Activated CD8-positive, alpha-beta memory T cell treated with anti-CD3 and anti-CD28 coated beads, Interleukin-2, amount 50 U/mL, for 48 hours (primary cell): ENCODE measurements around the gene PLD4.
"Not testable (repeated sequence)": the region's sequence is repeated elsewhere in the genome, so short reads cannot be mapped to it uniquely, and the experiment has no call there.

ENCODE experiments used
- DNase-seq: peaks from one replicate; pipeline ENCODE4 v3.0.0-alpha.2; 2020

PLD4 gene

DNA sequence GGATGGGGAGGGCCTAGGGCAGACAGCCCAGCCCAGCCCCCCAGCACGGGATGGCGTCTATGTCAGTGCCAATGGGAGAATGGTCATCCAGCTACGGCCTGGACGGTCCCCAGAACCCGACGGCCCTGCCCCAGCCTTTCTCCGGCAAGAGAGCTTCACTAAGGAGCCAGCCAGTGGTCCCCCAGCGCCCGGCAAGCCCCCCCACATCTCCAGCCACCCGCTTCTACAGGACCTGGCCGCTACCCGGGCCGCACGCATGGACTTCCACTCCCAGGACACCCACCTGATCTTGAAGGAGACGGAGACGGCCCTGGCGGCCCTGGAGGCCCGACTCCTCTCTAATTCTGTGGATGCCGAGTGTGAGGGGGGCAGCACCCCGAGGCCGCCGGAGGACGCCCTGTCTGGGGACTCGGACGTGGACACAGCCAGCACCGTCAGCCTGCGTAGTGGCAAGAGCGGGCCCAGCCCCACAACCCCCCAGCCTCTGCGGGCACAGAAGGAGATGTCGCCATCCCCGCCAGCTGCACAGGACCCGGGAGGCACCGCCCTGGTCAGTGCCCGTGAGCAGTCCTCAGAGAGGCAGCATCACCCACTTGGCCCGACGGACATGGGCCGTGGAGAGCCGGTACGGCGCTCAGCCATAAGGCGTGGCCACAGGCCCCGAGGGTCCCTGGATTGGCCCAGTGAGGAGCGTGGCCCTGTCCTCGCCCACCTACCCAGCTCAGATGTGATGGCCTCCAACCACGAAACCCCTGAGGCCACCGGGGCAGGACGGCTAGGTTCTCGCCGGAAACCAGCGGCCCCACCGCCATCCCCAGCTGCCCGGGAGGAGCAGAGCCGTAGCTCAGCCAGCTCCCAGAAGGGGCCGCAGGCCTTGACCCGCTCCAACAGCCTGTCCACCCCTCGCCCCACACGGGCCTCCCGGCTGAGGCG, 37.7 kb upstream of the PLD4 start:
- DNase-seq, result no peak

DNA sequence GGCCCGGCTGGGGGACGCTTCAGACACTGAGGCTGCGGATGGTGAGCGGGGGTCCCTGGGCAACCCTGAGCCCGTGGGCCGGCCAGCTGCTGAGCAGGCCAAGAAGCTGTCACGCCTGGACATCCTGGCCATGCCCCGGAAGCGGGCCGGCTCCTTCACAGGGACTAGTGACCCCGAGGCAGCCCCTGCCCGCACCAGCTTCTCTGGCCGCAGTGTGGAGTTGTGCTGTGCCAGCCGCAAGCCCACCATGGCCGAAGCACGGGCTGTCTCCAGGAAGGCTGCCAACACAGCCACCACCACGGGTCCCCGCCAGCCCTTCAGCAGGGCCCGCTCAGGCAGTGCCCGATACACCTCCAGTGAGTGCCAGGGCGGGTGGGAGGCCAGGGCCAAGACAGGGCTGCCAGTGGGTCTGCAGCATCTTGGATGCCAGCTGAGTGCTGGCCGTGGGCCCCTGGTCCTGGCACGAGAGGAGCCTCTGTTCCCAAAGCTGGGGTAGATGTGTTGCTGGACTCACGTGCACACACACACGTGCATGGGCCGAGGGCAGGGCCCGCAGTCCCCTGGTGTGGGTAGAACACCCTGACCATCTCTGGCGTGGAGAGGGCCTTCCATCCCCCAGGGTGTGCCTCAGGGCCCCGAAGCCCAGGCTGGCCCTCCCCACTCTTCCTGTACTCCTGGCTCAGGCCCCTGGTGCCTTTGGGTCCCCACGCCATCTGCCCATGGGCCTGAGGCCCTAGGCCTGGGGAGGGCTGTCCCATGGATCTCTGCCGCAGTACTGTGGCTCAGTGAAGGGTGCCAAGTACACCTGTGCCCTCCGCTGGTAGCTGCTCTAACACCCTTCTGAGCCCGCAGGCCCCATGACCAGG, 36.8 kb upstream of the PLD4 start:
- no peak for DNase-seq

DNA sequence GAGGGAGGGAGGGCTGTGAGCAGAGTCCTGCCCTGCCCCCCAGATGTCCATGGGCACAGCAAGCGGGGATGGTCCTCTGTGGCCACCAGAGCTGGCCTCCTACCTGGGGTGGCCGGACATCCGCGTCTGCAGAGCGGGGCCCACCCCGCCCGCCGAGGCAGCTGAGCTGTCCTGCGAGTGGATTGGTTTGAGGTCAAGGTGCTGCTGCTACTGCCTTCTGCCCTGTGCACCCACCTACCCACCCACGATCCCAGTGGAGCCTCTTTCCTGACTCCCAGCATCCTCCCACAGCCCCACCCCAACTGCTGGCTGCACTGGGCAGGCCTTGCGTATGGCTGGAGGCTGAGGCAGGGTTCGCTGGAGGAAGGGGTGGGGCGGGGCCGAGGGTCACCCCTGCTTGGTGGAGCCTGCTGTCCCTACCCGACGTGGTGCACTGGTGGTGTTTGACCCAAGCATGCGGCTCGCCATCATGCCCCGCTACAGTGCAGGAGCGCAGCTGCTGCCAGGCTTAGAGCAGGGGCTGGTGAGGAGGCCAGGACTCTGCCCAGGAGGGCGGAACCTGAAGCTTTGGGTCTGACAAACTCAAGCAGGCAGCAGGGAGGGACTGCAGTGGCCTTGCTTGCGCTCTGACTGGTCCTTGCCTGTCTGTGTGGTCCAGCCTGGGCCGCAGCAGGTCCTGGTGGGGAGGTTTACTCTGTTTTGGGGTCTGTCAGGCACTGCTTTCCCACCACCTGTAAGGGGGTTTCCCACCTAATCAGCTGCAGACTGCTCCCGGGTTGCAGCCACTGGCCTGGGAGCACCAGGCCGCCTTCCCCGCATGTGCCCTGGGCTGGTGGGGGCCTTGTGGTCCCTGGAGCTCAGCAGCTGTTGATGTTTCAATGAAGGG, 35.9 kb upstream of the PLD4 start:
- DNase-seq, result no peak

DNA sequence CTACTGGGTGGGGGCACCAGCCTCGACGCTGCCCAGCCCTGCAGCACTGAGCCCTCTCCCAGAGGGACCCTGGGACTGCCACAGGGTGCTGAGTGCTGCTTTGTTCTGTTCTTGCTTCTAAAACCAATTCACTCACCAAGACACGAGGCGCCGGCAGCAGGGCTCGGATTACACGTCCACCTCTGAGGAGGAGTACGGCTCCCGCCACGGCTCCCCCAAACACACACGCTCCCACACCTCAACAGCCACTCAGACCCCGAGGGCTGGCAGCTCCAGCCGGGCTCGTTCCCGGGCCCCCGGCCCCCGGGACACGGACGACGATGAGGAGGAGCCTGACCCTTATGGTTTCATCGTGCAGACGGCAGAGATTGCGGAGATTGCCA, 35.3 kb upstream of the PLD4 start:
- no peak for DNase-seq

DNA sequence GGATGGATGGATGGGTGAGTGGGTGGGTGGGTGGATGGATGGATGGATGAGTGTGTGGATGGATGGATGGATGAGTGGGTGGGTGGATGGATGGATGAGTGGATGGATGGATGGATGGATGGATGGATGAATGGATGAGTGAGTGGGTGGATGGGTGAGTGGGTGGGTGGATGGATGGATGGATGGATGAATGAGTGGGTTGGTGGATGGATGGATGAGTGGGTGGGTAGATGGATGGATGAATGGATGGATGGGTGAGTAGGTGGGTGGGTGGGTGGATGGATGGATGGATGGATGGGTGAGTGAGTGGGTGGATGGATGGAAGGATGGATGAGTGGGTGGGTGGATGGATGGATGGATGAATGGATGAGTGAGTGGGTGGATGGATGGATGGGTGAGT, 34.4 kb upstream of the PLD4 start:
- not testable (repeated sequence) for DNase-seq

DNA sequence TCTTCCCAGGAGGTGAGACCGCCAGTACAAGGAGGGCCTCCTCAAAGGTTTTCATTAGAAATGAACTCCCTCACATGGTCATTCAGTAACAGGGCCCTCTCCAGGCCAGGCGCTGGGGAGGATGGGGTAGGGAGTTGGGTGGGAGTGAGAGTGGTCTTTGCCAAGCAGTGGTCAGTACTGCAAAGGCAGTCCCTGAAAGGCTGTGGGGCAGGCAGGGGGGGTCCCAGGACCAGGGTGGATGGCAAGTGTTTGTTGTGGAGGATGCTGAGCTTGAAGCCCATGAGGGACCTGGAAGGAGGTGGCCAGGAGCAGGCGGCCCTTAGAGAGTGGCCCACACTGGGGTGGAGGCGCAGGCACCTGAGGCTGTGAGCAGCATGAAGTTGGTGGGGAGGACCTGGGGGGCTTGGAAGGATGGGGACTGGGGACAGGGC, 33.5 kb upstream of the PLD4 start:
- no peak for DNase-seq

DNA sequence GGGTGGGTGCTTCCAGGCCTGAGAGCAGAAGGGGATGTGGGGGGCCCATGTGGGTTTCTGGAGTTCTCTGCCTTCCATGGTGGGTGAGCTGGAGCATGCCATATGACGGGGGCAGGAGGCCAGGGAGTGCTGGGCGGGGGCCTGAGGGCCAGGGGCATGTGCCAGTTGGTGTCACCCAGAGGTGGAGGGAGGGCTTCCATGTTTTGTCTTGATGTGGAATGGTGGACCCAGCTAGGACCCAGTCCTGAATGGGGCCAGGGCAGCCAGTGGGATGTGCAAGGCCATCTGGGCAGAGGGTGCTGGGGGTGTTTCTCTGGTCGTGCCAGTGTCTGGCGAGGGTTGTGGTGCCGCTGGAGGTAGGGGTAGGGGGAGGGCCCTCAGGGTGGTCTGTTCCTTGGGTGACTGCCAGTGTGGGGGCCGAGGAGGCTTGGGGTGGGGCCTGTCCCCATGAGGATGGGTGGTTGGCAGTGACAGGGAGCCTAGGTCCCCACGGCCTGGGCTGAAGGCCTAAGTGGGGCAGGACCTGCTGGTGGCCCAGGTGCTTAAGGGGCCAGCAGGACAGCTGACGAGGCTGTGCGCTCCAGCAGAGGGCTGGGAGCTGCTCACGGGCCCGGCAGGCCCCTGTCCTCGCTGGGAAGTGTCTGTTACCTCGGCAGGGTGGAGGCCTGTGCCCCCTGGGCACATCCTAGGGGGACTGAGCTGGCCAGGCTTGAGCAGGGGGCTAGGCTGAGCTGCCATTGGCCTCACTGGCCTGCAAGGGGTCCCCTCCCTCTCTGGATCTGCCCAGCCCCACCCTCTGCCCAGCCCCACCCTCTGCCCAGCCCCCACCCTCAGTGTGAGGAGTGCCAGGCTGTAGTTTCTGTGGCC, 32.8 kb upstream of the PLD4 start:
- DNase-seq, result no peak

DNA sequence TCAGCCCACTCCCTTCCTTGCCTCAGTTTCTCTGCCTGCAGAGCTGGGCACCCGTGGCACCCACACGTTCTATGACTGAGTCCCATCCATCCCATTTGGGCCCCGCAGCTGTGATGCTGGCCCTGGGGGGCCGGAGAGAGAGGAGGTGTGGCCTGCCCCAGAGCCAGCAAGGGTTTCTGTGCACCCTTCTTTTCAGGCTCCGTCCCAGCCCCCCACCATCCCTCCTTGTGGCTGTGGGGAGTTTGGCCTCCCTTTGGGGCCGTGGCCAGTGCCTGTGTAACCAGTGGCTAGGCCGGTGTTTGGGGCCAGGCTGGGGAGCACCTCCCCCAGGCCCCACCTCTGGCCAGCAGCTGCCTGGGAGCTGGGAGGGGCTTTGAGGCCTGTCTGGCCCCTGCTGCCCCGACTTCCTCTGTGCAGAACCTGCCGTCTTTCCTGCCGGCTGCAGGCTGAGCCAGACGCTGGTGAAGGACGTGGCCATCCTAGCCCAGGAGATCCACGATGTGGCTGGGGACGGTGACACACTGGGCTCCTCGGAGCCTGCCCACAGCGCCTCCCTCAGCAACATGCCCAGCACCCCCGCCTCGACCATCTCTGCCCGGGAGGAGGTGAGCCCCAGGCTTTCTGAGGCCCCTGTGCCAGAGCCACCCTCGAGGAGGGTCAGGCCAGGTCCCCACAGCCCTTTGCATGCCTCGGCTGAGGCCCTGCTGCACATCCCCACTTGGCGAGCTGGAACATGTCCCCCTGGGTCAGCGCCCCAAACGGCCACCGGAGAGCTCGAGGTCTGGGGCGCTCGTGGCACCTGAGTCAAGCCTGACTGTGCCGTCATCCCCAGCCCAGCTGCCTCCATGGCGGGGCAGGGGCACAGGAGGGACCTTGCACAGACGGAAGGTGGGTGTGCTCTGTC, 31.9 kb upstream of the PLD4 start:
- no peak for DNase-seq

DNA sequence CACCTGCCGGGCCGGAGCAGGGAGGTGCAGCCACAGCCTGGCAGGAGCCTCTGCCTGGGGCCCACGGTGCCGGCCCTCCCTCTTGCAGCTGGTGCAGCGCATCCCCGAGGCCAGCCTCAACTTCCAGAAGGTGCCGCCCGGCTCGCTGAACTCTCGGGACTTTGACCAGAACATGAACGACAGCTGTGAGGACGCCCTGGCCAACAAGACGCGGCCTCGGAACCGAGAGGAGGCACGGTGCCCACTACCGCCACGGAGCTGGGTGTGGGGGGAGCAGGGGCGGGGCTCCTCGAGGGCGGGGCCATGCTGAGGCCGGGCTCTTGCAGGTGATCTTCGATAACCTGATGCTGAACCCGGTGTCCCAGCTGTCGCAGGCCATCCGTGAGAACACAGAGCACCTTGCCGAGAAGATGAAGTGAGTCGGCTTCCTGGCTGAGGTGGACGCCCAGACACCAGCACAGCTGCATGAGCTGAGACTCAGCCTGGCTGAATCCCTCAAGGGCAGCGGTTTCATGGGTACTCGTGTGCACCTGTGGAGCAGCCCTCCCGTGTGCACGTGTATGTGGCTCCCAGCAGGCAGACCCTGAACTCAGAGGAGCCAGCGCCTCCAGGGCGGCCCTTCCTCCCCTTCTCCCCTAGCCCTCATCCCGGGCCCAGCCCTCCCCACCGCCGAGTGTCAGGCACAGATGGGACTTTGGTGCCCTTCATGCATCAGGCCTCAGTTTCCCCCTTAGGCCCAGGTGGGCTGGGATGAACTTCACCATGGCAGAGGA, 31.1 kb upstream of the PLD4 start:
- no peak for DNase-seq

DNA sequence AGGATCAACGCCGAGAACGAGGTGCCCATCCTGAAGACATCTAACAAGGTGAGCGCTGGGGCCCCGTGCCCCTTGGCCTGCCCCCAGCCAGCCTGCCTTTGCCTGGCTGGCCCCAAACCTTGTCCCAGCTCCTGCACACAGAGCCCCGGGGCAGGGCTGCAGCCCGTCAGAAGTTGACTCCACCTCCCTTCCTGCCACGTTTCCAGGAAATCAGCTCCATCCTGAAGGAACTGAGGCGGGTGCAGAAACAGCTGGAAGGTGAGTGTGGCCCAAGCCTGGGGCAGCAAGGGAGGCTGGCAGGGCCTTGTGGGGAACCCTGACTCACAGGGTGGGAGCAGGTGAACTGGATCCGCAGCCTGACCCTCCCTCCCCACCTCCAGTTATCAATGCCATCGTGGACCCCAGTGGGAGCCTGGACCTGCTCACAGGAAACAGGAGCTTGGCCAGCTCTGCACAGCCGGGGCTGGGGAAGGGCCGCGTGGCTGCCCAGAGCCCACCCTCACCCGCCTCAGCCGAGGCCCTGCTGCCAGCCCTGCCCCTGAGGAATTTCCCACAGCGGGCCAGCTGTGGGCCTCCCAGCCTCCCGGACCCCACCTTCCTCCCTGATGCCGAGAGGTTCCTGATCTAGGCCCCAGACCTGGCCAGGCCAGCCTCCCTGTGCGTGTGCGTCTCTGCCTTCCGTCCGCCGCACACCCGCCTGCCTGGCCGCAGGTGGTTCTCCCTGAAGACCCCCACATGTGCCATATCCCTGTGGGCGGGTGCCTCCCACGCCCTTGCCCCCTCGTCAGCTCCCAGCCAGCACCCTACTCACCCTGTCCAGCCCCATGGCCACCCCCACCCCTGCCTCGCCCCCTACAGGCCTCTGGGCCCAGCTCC, 30.1 kb upstream of the PLD4 start:
- no peak for DNase-seq

DNA sequence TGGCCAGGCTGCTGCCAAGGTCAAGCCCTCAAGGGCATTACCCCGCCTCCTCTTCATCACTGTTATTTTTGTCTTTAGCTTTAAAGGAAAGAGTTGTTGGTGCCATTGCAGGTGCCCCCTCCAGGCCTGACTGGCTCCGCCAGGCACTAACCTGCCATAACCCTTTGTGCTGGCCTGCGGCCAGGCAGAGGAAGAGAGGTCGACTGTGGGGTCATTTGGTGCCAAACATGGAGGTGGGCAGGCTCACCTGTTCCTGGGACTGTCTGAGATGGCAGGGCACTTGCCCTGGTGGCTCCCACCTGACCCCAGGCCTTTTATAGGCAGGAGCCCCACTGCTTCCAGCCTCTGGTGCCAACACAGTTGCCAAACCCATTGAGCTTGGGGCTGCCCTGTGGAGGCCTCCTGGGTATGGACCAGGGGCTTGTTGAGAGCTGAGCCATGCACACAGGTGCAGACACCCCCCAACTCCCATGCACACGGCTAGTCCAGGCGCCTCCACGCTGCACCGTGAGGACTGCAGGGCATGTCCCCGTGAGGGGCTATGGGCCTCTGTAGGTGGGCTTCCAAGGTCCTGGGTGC, 29.4 kb upstream of the PLD4 start:
- DNase-seq, result no peak

DNA sequence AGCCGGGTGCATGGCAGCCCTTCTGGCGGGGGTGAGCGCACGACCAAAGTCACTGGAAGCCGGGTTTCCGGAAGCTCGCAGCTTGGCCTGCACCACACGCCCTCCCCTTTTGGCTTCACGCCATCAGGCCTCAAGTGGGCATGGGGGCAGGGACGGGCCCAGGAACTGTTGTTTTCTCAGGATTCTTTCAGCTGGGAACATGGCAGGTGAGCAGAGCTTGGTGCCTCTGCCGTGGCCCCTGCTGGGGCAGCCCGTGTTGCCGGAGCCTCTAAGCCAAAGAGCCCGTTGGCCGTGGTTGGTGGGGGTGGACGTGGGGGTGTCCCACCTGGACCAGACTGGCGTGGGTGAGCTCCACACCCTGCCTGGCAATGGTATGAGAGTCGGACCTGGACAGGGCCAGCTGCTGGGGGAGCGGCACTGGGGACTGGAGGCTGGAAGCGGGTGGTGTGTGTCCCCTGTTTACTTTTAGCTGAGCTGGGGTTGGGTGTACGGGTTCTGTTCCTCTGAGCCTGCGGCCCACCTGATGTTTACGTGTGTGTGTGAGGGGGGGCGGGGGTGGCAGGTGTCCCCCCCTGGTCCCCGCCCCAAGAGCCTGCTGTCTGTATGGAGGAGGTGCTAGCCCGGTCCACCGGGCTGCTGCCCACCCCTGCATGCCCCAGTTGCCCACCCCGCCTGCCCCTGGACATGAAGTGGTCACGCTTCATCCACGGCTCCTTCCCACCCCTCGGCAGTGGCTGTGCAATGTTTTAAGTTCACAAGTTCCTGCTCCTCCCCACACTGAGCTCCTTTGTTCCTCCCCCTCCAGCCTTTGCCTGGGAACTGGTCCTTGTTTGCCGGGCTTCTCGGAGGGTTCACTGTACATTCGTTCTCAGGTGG, 28.7 kb upstream of the PLD4 start:
- DNase-seq, result no peak

DNA sequence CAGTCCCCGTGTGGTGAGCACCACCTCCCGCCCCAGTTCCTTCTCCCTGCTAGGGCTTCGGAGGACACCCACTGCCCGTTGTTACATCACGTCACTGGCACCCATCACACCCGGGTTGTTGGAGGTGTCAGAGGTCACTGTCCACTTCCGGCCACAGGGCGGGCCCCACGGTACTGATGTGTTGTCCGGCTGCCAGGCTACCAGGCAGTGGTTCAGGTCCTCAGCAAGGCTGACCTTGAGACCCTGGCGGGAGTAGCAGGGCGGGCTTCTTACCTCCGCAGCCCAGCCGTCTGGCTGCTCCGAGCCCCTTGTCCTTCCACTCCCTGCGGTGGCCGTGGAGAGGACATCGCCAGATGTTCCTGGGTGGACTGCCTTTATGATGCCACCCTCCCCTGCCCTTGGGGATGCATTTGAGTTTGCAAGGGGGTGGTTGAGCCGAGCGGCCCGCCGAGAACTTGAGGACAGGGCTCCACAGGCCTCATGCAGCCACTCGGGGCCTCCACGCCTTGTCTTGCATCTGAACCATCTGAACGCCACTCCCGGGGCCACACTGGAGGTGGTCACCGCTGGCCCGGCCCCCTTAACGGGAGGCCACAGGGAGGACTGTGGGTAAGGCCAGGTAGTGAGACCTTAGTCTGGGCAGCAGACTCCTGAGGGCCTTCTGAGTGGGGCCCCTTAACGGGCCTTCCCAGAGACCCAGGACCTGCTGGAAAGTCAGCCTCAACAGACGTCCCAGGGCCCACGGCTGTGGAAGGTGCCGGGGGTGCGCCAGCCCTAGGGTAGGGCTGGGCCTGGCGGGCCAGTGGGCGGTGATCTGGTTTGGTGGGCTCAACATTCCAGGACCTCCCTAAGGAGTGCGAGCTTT, 27.1 kb upstream of the PLD4 start:
- DNase-seq, result no peak

DNA sequence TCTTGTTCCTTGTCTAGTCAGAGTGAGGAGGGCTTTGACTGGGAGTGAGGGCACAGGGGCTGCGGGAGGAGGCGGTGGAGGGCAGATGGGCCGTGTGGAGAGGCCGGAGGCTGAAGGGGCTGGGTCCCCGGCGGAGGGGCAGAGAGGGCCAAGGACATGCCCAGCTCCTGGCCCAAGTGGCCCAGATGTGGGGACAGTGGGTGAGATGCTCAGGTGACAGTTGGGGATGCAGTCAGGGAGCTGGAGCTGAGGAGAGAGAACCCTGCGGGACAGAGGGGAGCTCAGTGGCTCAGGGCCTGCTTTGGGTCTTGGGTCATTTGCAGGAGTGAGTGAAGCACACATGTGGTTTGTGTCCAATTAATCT, 26.5 kb upstream of the PLD4 start:
- DNase-seq, result no peak

DNA sequence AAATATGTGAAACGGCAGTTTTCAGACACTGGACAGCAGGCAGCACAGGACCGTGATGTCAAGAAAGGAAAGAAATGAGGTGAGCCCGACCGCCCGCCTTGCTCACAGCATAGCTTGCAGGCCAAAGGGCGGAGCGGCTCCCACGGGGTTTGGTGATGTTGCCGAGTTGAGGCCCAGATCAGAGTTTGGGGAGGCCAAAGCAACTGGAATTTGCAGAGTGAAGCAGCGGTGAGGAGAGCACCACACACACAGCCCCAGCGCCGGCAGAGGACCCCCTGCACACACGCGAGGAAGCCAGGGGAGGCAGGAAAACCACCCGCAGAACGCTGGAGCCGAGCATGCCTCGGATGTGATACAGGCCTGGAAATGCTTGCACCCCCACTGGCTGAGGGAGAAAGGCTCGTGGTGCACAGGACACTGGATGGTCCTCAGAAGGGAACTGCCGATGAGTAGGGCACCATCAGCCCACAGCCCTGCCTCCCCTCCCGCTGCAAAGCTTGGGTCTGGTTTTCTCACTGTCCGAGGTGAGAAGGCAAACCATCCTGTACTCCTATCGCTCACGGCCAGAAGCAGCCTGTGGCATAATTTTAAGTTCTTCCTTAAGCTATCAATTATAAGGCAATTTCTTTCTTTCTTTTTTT, 25.7 kb upstream of the PLD4 start:
- no peak for DNase-seq

DNA sequence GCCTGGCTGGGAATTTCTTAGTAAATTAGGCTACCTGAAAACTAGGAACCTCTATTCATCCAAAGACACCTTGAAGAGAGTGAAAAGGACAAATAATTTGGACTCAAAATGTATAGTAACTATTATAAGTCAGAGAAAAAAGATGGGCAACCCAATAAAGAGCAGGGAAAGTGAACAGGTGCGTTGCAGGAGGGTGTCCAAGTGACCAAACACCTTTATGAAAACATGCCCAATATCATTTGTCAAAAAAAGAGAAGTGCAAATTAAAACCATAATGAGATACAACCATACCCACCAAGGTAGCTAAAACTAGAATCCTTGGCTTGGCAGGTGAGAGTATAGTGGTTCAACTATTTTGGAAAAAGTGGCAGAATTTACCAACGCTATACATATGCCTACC, 24.9 kb upstream of the PLD4 start:
- no peak for DNase-seq
